Subcutaneous adipose tissue (tissue), 4 donors: ENCODE measurements around the gene FAM227A. TPM values are rescaled to one million over a fixed set of nuclear protein-coding genes. Genes with fewer than 3 reads are reported as not detected.

Experiments
- total RNA-seq, 4 donors: library from RNA; depleted of rRNA; stranded (reverse); fragments of >200 nt; gene quantifications; one replicate each; pipeline ENCODE4 v1.1.0, GENCODE V29; 2016
- TF ChIP-seq, protein P1 (sequence below): fragments of 450-650 bp; IDR thresholded peaks from one replicate; pipeline ENCODE4 v1.5.1; 2016; ENCODE audit warnings: low read depth, mild to moderate bottlenecking, control low read depth, antibody characterized with exemption, moderate library complexity

The FAM227A gene
- total RNA-seq = 1 to 10 TPM in 1 of 4 donors, under 1 TPM in 1, not detected in 2; 0.88 to 1.9 TPM

GRCh38 chr22:38656256-38657044 lies at the start of gene FAM227A, which contains the start of gene CBY1:
Gene FAM227A, minus strand, starts transcription at chr22:38656392. Its CDS starts 6,224 bp downstream, at chr22:38650168.
Gene CBY1, plus strand, starts transcription at chr22:38656638. Its CDS starts 11,417 bp downstream, at chr22:38668055.
- TF ChIP-seq, protein P1, sequence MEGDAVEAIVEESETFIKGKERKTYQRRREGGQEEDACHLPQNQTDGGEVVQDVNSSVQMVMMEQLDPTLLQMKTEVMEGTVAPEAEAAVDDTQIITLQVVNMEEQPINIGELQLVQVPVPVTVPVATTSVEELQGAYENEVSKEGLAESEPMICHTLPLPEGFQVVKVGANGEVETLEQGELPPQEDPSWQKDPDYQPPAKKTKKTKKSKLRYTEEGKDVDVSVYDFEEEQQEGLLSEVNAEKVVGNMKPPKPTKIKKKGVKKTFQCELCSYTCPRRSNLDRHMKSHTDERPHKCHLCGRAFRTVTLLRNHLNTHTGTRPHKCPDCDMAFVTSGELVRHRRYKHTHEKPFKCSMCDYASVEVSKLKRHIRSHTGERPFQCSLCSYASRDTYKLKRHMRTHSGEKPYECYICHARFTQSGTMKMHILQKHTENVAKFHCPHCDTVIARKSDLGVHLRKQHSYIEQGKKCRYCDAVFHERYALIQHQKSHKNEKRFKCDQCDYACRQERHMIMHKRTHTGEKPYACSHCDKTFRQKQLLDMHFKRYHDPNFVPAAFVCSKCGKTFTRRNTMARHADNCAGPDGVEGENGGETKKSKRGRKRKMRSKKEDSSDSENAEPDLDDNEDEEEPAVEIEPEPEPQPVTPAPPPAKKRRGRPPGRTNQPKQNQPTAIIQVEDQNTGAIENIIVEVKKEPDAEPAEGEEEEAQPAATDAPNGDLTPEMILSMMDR = no peak

DNA sequence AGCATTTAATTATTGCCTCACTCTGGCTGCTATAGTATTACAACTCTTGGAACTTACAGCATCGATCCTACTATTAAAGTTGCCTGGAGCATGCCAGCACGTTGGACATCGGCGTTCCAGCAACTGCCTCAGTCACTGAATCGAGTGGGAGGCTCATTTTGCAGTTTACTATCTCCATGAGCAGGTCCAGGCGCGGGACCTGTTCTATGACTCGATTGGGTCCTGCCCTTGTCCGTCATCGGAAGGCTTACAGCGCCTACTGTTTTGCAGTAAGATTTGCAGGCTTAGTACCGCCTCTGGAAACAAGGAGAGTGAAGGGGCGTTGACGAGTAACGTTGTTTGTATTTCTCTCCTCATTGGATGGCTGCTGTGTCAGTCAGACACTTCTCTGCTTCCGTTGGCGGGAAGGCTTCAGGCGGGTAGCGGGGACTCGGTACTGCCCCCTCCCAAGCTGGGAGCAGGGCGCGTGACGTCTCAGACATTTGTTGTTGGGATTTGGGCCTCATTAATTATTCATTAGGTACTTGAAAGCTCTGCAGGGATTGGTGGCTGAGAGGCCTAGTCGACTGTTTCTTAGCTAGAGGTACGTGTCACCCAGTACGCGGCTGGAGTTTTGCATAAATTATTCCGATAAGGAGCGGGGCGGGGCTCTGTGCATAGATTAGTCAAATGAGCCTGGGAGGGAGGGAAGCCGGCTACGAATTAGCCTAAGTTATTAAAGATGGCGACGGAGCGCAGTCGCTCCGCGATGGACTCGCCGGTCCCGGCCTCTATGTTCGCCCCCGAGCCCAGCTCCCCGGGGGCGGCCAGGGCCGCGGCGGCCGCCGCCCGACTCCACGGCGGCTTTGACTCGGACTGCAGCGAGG lies 49.3 kb upstream of the FAM227A start, which contains the start of gene GTPBP1:
GTPBP1 (plus strand) TSS at position 710 of the 866 bp plus-strand sequence; CDS start at position 722, 12 bp downstream.
- TF ChIP-seq, protein P1 = no peak

DNA sequence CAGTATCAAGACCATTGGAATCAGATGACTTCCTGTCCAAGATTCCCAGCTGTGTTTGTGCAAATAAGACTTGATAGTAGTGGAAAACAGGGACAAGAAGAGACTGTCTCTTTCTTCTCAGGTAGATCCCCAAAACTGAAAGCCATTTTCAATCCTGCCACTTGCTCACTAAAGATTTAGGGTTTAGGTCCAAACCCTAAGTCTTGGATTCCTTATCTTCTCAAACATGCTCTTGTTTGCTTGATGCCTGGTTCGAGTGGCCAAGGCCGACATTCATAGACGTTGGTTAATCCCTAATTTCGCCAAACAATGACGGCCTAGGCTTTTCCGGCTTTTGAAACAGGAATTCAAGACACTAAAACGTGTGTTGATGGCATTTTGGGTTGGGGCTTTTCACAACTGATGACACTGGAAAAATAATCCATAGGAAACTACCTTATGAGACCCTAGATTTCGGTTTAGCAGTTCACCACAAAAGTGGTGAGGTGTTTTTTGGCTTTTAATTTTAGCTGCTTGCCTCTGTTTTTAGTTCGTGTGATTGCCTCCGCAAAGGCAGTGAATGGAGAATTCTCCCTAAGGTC lies 48.6 kb upstream of the FAM227A start:
- TF ChIP-seq, protein P1 = no peak

- TF ChIP-seq, protein P1 = no peak
Measured at GRCh38 chr22:38700789-38701628, 44.8 kb upstream of the FAM227A start, which contains the start of gene JOSD1. Gene JOSD1, minus strand, starts transcription at chr22:38700943. Its CDS starts 956 bp downstream, at chr22:38699987.

DNA sequence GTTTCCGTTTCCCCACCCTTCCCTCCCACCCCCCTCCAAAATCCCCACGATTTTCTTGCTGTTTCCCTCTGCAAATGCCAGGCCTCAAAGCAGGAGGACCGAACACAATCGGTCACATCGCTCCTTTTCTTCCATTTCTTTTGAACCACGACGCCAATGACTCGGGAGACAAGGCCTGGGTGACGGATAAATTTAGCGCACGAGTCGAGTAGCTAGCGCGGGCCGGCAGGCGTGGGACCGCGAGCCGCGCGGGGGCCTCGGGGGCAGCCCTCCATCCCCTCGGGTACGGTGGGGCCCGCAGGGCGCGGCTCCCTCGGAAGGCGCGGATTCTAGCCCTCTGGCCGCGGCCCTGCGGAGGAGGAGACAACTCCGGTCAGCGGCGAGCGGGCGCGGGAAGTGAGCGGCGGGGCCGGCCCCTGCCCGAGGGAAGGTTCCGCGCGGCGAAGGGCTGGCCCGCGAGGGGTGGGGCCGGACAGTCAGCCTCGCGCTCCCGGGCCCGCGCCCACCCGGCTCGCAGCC lies 44.1 kb upstream of the FAM227A start:
- TF ChIP-seq, protein P1 = no peak

- TF ChIP-seq, protein P1 = no peak
Measured at GRCh38 chr22:38699784-38700183, 43.6 kb upstream of the FAM227A start.
